ENCODE data around the gene KIF21B.

- no peak for TF ChIP-seq POLR2A (IDR thresholded peaks at IDR 0.05)
- no peak for TF ChIP-seq CTCF (IDR thresholded peaks at IDR 0.05)
- no peak for TF ChIP-seq EP300 (IDR thresholded peaks at IDR 0.05)
These were observed 2.5 kb downstream of the KIF21B start for GRCh38 chr1:201020721-201021629.
